ENCODE data around the gene ZNF385B. TPM values are rescaled to one million over a fixed set of nuclear protein-coding genes. Genes with fewer than 3 reads are reported as not detected.

Gene ZNF385B
- total and polyA plus RNA-seq, 10 of the 15 experiments (the other 5 are each of a cell fraction or from before 2014, with no cell fraction given): not detected

DNA sequence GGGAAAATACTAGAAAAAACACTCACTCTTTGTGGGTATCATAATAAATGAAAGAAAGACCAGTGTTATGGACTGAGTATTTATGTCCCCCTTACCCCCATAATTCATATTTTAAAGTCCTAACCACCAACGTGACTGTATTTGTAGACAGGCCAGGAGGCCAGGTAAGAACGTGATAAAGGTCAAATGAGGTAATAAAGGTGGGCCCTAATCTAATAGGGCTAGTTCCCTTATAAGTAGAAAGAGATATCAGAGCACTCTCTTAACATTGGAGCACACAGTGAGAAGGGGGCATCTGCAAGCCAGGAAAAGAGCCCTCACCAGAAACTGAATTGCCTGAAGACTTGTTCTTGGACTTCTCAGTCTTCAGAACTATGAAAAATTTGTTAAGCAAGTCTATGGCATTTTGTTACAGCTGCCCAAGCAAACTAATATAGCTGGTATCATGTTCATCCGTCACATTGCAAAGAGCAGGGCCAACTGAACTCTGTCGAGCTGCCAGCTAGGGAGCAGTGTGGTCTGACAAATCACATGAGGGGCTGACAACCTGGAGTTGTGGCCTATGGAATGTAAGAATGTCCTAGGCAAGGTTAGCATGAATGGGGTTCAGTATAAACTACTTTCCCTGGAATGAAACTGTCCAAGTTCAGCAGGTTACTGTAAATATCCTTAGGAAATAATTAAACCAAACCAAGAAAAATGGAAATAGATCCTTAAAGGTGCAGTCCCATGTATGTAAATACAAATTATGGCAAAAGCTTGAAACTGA is 280.9 kb downstream of the ZNF385B start:
- intact Hi-C loops (cut with micrococcal nuclease; ENCODE audit: unreplicated experiment): no loop called here
- SMC1A ChIA-PET (ENCODE audit: uncharacterized antibody, unreplicated experiment): interaction anchor here (0.6 kb wide), 1 partner anchor 65 kb away, joined by 3 read pairs; no protein-coding TSS in a partner anchor
- Histone ChIP-seq H3K79me2 (ENCODE audit: control insufficient read depth, insufficient read depth, low read length) (no peaks in the 10 kb centered on the region), H3K9ac (ENCODE audit: control insufficient read depth, insufficient read depth, low read length) (no peak overlapping the region), H3K4me1 (ENCODE audit: control insufficient read depth, insufficient read depth, low read length) (no peaks in the 10 kb centered on the region), H4K20me1 (ENCODE audit: control insufficient read depth, insufficient read depth) (no peaks in the 10 kb centered on the region), H2AFZ (ENCODE audit: control insufficient read depth, low read depth, low read length) (no peak overlapping the region), H3K4me2 (ENCODE audit: control insufficient read depth, insufficient read depth) (no peak overlapping the region), H3K27ac (ENCODE audit: control insufficient read depth, insufficient read depth) (no peak overlapping the region), H3K4me3 (no peak overlapping the region), H3K27me3 (replicated peaks in 1 of 2; ENCODE audit: control insufficient read depth in 2 of 2, insufficient read depth in 2 of 2, low read length in 1 of 2) (no peaks in the 10 kb centered on the region), H3K36me3 (ENCODE audit: control insufficient read depth in 2 of 2, insufficient read depth in 2 of 2, low read length in 1 of 2) (no peaks in the 10 kb centered on the region), H3K9me3 (replicated peaks; ENCODE audit: control insufficient read depth, insufficient read depth, low read length) (no peaks in the 10 kb centered on the region; the same call in 2 of the 3 replicates)
- DNase-seq (ENCODE audit: low read depth, low spot score) (no peak), FAIRE-seq (no peak), ATAC-seq (no peak)
- POLR2A ChIA-PET: no interaction called here
- in situ Hi-C loops (cut with MboI): no loop called here
- no TSS peak for BruUV-seq (replicated peaks)
- CTCF ChIA-PET: no interaction called here
- RAD21 ChIA-PET (ENCODE audit: unreplicated experiment): no interaction called here
- WGBS (ENCODE audit: insufficient coverage, insufficient replicate concordance, low lambda C conversion rate, missing lambda C conversion rate): 0% methylated on average over 4 of the region's 4 CpGs
- no peak for TF ChIP-seq WRNIP1 (IDR thresholded peaks at IDR 0.05; ENCODE audit: borderline replicate concordance, low read depth, low read length)
- TF ChIP-seq, protein P1, sequence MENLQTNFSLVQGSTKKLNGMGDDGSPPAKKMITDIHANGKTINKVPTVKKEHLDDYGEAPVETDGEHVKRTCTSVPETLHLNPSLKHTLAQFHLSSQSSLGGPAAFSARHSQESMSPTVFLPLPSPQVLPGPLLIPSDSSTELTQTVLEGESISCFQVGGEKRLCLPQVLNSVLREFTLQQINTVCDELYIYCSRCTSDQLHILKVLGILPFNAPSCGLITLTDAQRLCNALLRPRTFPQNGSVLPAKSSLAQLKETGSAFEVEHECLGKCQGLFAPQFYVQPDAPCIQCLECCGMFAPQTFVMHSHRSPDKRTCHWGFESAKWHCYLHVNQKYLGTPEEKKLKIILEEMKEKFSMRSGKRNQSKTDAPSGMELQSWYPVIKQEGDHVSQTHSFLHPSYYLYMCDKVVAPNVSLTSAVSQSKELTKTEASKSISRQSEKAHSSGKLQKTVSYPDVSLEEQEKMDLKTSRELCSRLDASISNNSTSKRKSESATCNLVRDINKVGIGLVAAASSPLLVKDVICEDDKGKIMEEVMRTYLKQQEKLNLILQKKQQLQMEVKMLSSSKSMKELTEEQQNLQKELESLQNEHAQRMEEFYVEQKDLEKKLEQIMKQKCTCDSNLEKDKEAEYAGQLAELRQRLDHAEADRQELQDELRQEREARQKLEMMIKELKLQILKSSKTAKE (IDR thresholded peaks at IDR 0.05; ENCODE audit: low read depth, poor library complexity, severe bottlenecking): no peak
- no peak for TF ChIP-seq CUX1 (IDR thresholded peaks at IDR 0.05; ENCODE audit: insufficient replicate concordance, low read depth, low read length)
- no peak for TF ChIP-seq CBX5 (IDR thresholded peaks at IDR 0.05; ENCODE audit: low read depth)
- no peak for TF ChIP-seq POLR2A (IDR thresholded peaks at IDR 0.05; ENCODE audit: low read depth, low read length)
- no peak for TF ChIP-seq HDAC2 (IDR thresholded peaks at IDR 0.05)
- no peak for TF ChIP-seq NR2F1 (conservative IDR thresholded peaks at IDR 0.05)
- no peak for TF ChIP-seq MYB (IDR thresholded peaks at IDR 0.05; ENCODE audit: borderline replicate concordance, low read depth, low read length)
